Tibial nerve (tissue), 4 donors: Measurements from ENCODE around the gene FBH1. TPM values are rescaled to one million over a fixed set of nuclear protein-coding genes. Genes with fewer than 3 reads are reported as not detected.

Experiments
- DNase-seq, 2 donors: peaks; one replicate each; pipeline ENCODE4 v3.0.0-alpha.2; 2019; ENCODE audit warnings: low spot score in 2 of 2
- H3K27ac ChIP-seq, 4 donors: fragments of 200-600 bp; sonication (generic) in 3 of 4; one replicate each; pipeline ENCODE4 v1.5.1; 2017 to 2019; ENCODE audit warnings: mild to moderate bottlenecking in 1 of 4
- H3K27me3 ChIP-seq, 2 donors: fragments of 200-600 bp; sonication (generic) in 1 of 2; one replicate each; pipeline versions ENCODE4 v1.5.1 to v1.6.0; 2017 to 2019
- H3K36me3 ChIP-seq, 3 donors: fragments of 200-600 bp; sonication (generic); one replicate each; pipeline ENCODE4 v1.5.1; 2018 to 2019
- H3K4me1 ChIP-seq, 4 donors: fragments of 200-600 bp; sonication (generic) in 3 of 4; one replicate each; pipeline ENCODE4 v1.5.1; 2017 to 2019
- H3K4me3 ChIP-seq, 4 donors: fragments of 200-600 bp; sonication (generic) in 3 of 4; one replicate each; pipeline ENCODE4 v1.5.1; 2017 to 2019; ENCODE audit warnings: mild to moderate bottlenecking in 1 of 4, moderate library complexity in 1 of 4
- H3K9me3 ChIP-seq, 4 donors: fragments of 200-600 bp; sonication (generic) in 3 of 4; one replicate each; pipeline ENCODE4 v1.5.1; 2017 to 2019
- CTCF ChIP-seq, 5 experiments: fragments of 200-600 bp in 3 of 5; fragments of 450-650 bp in 2 of 5; sonication (generic) in 3 of 5; IDR thresholded peaks; one replicate each; pipeline ENCODE4 v1.5.1; 2016 to 2019; ENCODE audit warnings: antibody characterized with exemption in 5 of 5, mild to moderate bottlenecking in 3 of 5, moderate library complexity in 2 of 5
- EP300 ChIP-seq, 2 donors: sonication (generic); formaldehyde crosslinking; IDR thresholded peaks; one replicate each; pipeline ENCODE4 v1.6.1; 2017; ENCODE audit warnings: antibody characterized with exemption in 2 of 2, mild to moderate bottlenecking in 1 of 2
- POLR2A ChIP-seq, 2 donors: fragments of 450-650 bp; IDR thresholded peaks; one replicate each; pipeline ENCODE4 v1.6.1; 2017; ENCODE audit warnings: antibody characterized with exemption in 2 of 2, mild to moderate bottlenecking in 2 of 2, moderate library complexity in 2 of 2
- WGBS, 2 donors: methylation state at CpG; one replicate each; pipeline ENCODE4 v1.1.5; 2018; 5-methylcytosine and 5-hydroxymethylcytosine counted together
- total RNA-seq, 4 donors: library from RNA; depleted of rRNA; stranded (reverse); fragments of >200 nt; gene quantifications; one replicate each; pipeline ENCODE4 v1.1.0, GENCODE V29; 2016

The FBH1 gene
- total RNA-seq, 4 donors from 2014 or later, result 64.0 to 109 (median 96.6) TPM

GRCh38 chr10:5938291-5938690 is 48.2 kb downstream of the FBH1 start:
- TF ChIP-seq EP300 (IDR thresholded peaks at IDR 0.05), result no peak
- TF ChIP-seq CTCF (IDR thresholded peaks at IDR 0.05), result no peak
- no peak for TF ChIP-seq POLR2A (IDR thresholded peaks at IDR 0.05)
- WGBS, 2 donors, result 90 to 93% methylated on average over 12 of the region's 12 CpGs
- no peak for DNase-seq
- Histone ChIP-seq H3K36me3 (peaks cover 0 to 58% (median 10%) of the 10 kb centered on the region in 3 donors), H3K4me3 (no peak overlapping the region), H3K4me1 (peaks cover 0 to 7% (median 2%) of the 10 kb centered on the region in 4 donors), H3K27ac (no peak overlapping the region), H3K9me3 (no peaks in the 10 kb centered on the region), H3K27me3 (no peaks in the 10 kb centered on the region)

GRCh38 chr10:5940807-5941218 is 50.8 kb downstream of the FBH1 start:
- no peak for TF ChIP-seq POLR2A (IDR thresholded peaks at IDR 0.05)
- TF ChIP-seq EP300 (IDR thresholded peaks at IDR 0.05), result no peak
- no peak for TF ChIP-seq CTCF (IDR thresholded peaks at IDR 0.05)
- Histone ChIP-seq H3K27me3 (no peaks in the 10 kb centered on the region), H3K36me3 (peaks cover 0 to 33% (median 10%) of the 10 kb centered on the region in 3 donors), H3K4me3 (no peak overlapping the region), H3K27ac (no peak overlapping the region), H3K4me1 (peaks cover 0 to 32% (median 4%) of the 10 kb centered on the region in 4 donors), H3K9me3 (no peaks in the 10 kb centered on the region)
- WGBS, 2 donors, result 66 to 72% methylated on average over 6 of the region's 6 CpGs
- no peak for DNase-seq

- peaks cover 0 to 26% (median 7%) of the 10 kb centered on the region in 3 donors for H3K36me3 ChIP-seq
- no peaks in the 10 kb centered on the region for H3K9me3 ChIP-seq
- H3K27me3 ChIP-seq, result no peaks in the 10 kb centered on the region
- H3K4me1 ChIP-seq, result peaks cover 0 to 34% (median 7%) of the 10 kb centered on the region in 4 donors
- WGBS, 2 donors, result 73% methylated on average over 7 of the region's 7 CpGs
- DNase-seq, result no peak
- H3K4me3 ChIP-seq, result no peak overlapping the region
- peak overlapping the region in 3 of 4 donors; percentile 37 to 70 (median 40) for H3K27ac ChIP-seq
- TF ChIP-seq CTCF (IDR thresholded peaks at IDR 0.05), result no peak
- TF ChIP-seq EP300 (IDR thresholded peaks at IDR 0.05), result no peak
- no peak for TF ChIP-seq POLR2A (IDR thresholded peaks at IDR 0.05)
Observed at GRCh38 chr10:5941579-5941978, 51.5 kb downstream of the FBH1 start.

GRCh38 chr10:5942001-5942400 is 52.0 kb downstream of the FBH1 start:
- no peak for DNase-seq
- Histone ChIP-seq H3K27ac (peak overlapping the region in 3 of 4 donors; percentile 37 to 70 (median 40)), H3K36me3 (peaks cover 0 to 22% (median 3%) of the 10 kb centered on the region in 3 donors), H3K4me1 (peaks cover 0 to 34% (median 7%) of the 10 kb centered on the region in 4 donors), H3K27me3 (no peaks in the 10 kb centered on the region), H3K4me3 (no peak overlapping the region), H3K9me3 (no peaks in the 10 kb centered on the region)
- WGBS, 2 donors, result 82 to 90% methylated on average over 11 to 13 of the region's 13 CpGs
- no peak for TF ChIP-seq EP300 (IDR thresholded peaks at IDR 0.05)
- no peak for TF ChIP-seq CTCF (IDR thresholded peaks at IDR 0.05)
- no peak for TF ChIP-seq POLR2A (IDR thresholded peaks at IDR 0.05)

- DNase-seq, result peak in 1 of 2 donors; percentile 33
- Histone ChIP-seq H3K27me3 (no peaks in the 10 kb centered on the region), H3K4me1 (peaks cover 0 to 34% (median 7%) of the 10 kb centered on the region in 4 donors), H3K9me3 (no peaks in the 10 kb centered on the region), H3K4me3 (no peak overlapping the region), H3K27ac (peak overlapping the region in 3 of 4 donors; percentile 37 to 70 (median 40)), H3K36me3 (peaks cover 0 to 17% (median 0%) of the 10 kb centered on the region in 3 donors)
- 70 to 72% methylated on average over 16 of the region's 16 CpGs for WGBS, 2 donors
- TF ChIP-seq EP300 (IDR thresholded peaks at IDR 0.05) (peak in 1 of 2 donors; percentile 47), POLR2A (IDR thresholded peaks at IDR 0.05) (no peak), CTCF (IDR thresholded peaks at IDR 0.05) (no peak)
Observed at GRCh38 chr10:5942474-5942873, 52.4 kb downstream of the FBH1 start.
